Gastroesophageal sphincter (tissue), 3 donors: ENCODE results near the gene TOP1.

Source experiments
- EP300 ChIP-seq: sonication (generic); formaldehyde crosslinking; IDR thresholded peaks from one replicate; pipeline ENCODE4 v1.6.1; 2017; ENCODE audit warnings: antibody characterized with exemption, mild to moderate bottlenecking
- TF ChIP-seq, protein P1 (sequence below), 4 experiments: fragments of 200-600 bp in 2 of 4; fragments of 450-650 bp in 2 of 4; sonication (generic) in 1 of 4; IDR thresholded peaks; one replicate each; pipeline ENCODE4 v1.5.1; 2017 to 2019; ENCODE audit warnings: antibody characterized with exemption in 4 of 4, mild to moderate bottlenecking in 2 of 4, moderate library complexity in 2 of 4

DNA sequence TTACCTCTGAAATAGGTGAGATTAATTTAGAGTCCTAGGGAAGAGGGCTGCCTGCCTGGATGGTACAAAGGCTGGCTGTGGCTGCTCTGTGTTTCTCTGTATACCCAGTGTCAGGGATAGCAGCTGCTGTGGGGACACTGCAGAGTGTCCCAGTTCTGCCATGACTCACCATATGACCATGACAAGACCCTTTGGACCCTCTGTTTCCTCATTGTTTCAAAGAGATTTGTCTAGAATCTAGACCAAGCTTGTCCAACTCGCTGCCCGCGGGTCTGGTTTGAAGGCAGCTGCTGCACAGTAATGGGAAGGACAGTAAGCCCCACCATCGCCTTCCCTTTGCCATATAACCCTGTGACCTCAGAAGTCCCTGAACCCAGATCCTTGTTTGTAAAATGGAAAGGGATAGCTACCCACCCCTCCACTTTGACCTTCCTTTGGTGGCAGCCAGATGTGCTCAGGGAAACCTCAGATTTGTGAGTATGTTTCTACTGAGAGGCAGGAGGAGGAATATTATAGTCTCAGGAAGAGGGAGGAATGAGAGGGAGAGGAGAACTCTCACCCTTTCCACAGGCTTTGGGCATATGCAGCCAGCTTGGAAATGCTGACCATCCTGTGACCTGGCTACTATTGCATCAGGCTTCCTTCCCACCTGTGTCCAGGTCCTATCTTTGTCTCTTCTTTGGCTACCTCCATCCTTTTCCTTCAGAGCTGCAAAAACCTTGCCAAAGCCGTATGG lies 122.7 kb downstream of the TOP1 start:
- no peak for TF ChIP-seq EP300
- TF ChIP-seq, protein P1, sequence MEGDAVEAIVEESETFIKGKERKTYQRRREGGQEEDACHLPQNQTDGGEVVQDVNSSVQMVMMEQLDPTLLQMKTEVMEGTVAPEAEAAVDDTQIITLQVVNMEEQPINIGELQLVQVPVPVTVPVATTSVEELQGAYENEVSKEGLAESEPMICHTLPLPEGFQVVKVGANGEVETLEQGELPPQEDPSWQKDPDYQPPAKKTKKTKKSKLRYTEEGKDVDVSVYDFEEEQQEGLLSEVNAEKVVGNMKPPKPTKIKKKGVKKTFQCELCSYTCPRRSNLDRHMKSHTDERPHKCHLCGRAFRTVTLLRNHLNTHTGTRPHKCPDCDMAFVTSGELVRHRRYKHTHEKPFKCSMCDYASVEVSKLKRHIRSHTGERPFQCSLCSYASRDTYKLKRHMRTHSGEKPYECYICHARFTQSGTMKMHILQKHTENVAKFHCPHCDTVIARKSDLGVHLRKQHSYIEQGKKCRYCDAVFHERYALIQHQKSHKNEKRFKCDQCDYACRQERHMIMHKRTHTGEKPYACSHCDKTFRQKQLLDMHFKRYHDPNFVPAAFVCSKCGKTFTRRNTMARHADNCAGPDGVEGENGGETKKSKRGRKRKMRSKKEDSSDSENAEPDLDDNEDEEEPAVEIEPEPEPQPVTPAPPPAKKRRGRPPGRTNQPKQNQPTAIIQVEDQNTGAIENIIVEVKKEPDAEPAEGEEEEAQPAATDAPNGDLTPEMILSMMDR (IDR thresholded peaks at IDR 0.05), result no peak
